ENCODE data around the gene ASXL1.

DNA sequence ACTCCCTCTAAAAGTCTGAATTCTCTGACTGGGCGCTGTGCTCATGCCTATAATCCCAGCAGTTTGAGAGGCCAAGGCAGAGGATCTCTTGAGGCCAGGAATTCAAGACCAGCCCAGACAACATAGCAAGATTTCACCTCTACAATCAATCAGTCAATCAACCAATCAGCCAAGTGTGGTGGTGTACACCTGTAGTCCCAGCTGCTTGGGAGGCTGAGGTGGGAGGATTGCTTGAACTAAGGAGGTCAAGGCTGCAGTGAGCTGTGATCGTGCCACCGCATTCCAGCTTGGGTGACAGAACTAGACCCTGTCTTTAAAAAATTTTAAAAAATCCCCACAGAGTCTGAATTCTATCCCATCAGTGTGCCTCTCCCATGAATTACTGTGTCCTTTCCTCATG, 42.7 kb upstream of the ASXL1 start:
- no peak for TF ChIP-seq EZH2 (IDR thresholded peaks at IDR 0.05; ENCODE audit: low read depth, unreplicated experiment)
- TF ChIP-seq CREB1 (CRISPR knock-in tag; IDR thresholded peaks at IDR 0.05; ENCODE audit: low read depth): no peak
- TF ChIP-seq POLR2AphosphoS5 (IDR thresholded peaks at IDR 0.05; ENCODE audit: low read depth): no peak
- no peak for TF ChIP-seq CTCF (conservative IDR thresholded peaks at IDR 0.05; ENCODE audit: low read depth in 2 of 2)
- no peak for TF ChIP-seq EZH2phosphoT487 (IDR thresholded peaks at IDR 0.05; ENCODE audit: unreplicated experiment)

Data from GM23338 (cell line).